SK-N-SH (cell line): ENCODE data around the gene SLC29A1. TPM values are rescaled to one million over a fixed set of nuclear protein-coding genes. Genes with fewer than 3 reads are reported as not detected.
A peak's percentile ranks its signal among the peaks of the same experiment; 100 is the strongest.

Experiments used
- CTCF ChIA-PET: fragments of 300-600, 350-600 bp; formaldehyde crosslinking; extraction: SDS; loops from one replicate; lab custom pipeline; 2021; lab: Yijun Ruan, JAX
- POLR2A ChIA-PET: fragments of 350-600 bp; sonication (Branson Sonifier 250); formaldehyde crosslinking; extraction: SDS; loops from one replicate; lab custom pipeline; 2020; ENCODE audit warnings: antibody characterized with exemption, inconsistent platforms; lab: Yijun Ruan, JAX
- DNase-seq: peaks from one replicate; pipeline ENCODE4 v3.0.0; 2012
- H2AFZ ChIP-seq: fragments of 200-600 bp; sonication (generic); 2 replicates; pipeline ENCODE4 v1.8.1; 2016; ENCODE audit warnings: antibody characterized with exemption, mild to moderate bottlenecking, low read depth
- H3F3A ChIP-seq: fragments of 200-600 bp; sonication (generic); replicated peaks from 2 replicates; pipeline ENCODE3; 2016; ENCODE audit warnings: antibody characterized with exemption, mild to moderate bottlenecking; ENCODE audit not compliant: insufficient read depth
- H3K27ac ChIP-seq, 2 experiments: fragments of 200-500 bp in 1 of 2; fragments of 200-600 bp in 1 of 2; sonication (Bioruptor generic) in 1 of 2; sonication (generic), shearing (Covaris generic) in 1 of 2; 2 replicates each; pipeline versions ENCODE4 v1.5.1 to v1.6.1; 2014 to 2016; ENCODE audit warnings: low read depth in 2 of 2, inconsistent platforms in 1 of 2, low read length in 1 of 2, mild to moderate bottlenecking in 1 of 2, mixed read lengths in 1 of 2
- H3K27me3 ChIP-seq: fragments of 200-600 bp; sonication (generic), shearing (Covaris generic); 2 replicates; pipeline ENCODE4 v1.6.1; 2016; ENCODE audit warnings: mixed run types; ENCODE audit not compliant: insufficient read depth
- H3K36me3 ChIP-seq, 2 experiments: fragments of 200-500 bp in 1 of 2; fragments of 200-600 bp in 1 of 2; sonication (Bioruptor generic) in 1 of 2; sonication (generic) in 1 of 2; replicated peaks in 1 of 2; 2 replicates each; pipeline versions ENCODE3 to v1.5.1; 2014 to 2016; ENCODE audit warnings: low read length in 1 of 2, mild to moderate bottlenecking in 1 of 2; ENCODE audit not compliant: insufficient read depth in 2 of 2, control insufficient read depth in 1 of 2
- H3K4me1 ChIP-seq, 2 experiments: fragments of 200-500 bp in 1 of 2; fragments of 200-600 bp in 1 of 2; sonication (Bioruptor generic) in 1 of 2; sonication (generic), shearing (Covaris generic) in 1 of 2; 2 replicates each; pipeline versions ENCODE4 v1.5.1 to v1.6.1; 2014 to 2016; ENCODE audit warnings: low read depth in 1 of 2, low read length in 1 of 2, mixed run types in 1 of 2; ENCODE audit not compliant: insufficient read depth in 2 of 2, control insufficient read depth in 1 of 2
- H3K4me2 ChIP-seq: fragments of 200-600 bp; sonication (generic), shearing (Covaris generic); 2 replicates; pipeline ENCODE4 v1.6.1; 2017; ENCODE audit warnings: mixed run types
- H3K4me3 ChIP-seq, 2 experiments: fragments of 200-500 bp in 1 of 2; fragments of 200-600 bp in 1 of 2; sonication (Bioruptor generic) in 1 of 2; sonication (generic), shearing (Covaris generic) in 1 of 2; 2 replicates each; pipeline versions ENCODE4 v1.5.1 to v1.8.1; 2014 to 2016; ENCODE audit warnings: low read depth in 2 of 2, inconsistent platforms in 1 of 2, low read length in 1 of 2, mild to moderate bottlenecking in 1 of 2, mixed read lengths in 1 of 2, moderate library complexity in 1 of 2
- H3K79me2 ChIP-seq: fragments of 200-600 bp; sonication (generic); 2 replicates; pipeline ENCODE4 v1.8.1; 2017; ENCODE audit warnings: mild to moderate bottlenecking; ENCODE audit not compliant: insufficient read depth
- H3K9ac ChIP-seq: fragments of 200-600 bp; sonication (generic); 2 replicates; pipeline ENCODE4 v1.6.1; 2017; ENCODE audit warnings: mixed run types
- H3K9me2 ChIP-seq: fragments of 200-600 bp; sonication (generic); 2 replicates; pipeline ENCODE4 v1.6.1; 2017; ENCODE audit warnings: mixed run types
- H3K9me3 ChIP-seq: fragments of 200-600 bp; sonication (generic); 2 replicates; pipeline ENCODE4 v1.6.1; 2017; ENCODE audit warnings: mixed run types, mild to moderate bottlenecking, moderate library complexity
- H4K20me1 ChIP-seq: fragments of 200-600 bp; sonication (generic); 2 replicates; pipeline ENCODE4 v1.6.1; 2017; ENCODE audit warnings: mild to moderate bottlenecking, mixed run types; ENCODE audit not compliant: insufficient read depth
- EZH2phosphoT487 ChIP-seq: fragments of 200-600 bp; sonication (generic); IDR thresholded peaks from 2 replicates; pipeline ENCODE4 v1.6.1; 2017; ENCODE audit warnings: low read depth, mixed run types, mild to moderate bottlenecking, antibody characterized with exemption, moderate library complexity, borderline replicate concordance
- FOSL2 ChIP-seq: IDR thresholded peaks from 2 replicates; pipeline ENCODE4 v1.4.0; 2012; ENCODE audit warnings: low read depth, mild to moderate bottlenecking, moderate library complexity, borderline replicate concordance
- FOXM1 ChIP-seq: IDR thresholded peaks from 2 replicates; pipeline ENCODE4 v1.4.0; 2012; ENCODE audit warnings: low read depth, mild to moderate bottlenecking
- GABPA ChIP-seq: IDR thresholded peaks from 2 replicates; pipeline ENCODE4 v1.4.0; 2012; ENCODE audit warnings: low read depth, mild to moderate bottlenecking
- GATA2 ChIP-seq: sonication (generic); formaldehyde crosslinking; IDR thresholded peaks from 2 replicates; pipeline ENCODE4 v1.5.0; 2020; ENCODE audit warnings: mild to moderate bottlenecking, missing genetic modification reagents
- JUND ChIP-seq: IDR thresholded peaks from 2 replicates; pipeline ENCODE4 v1.4.0; 2012
- NFIC ChIP-seq: IDR thresholded peaks from 2 replicates; pipeline ENCODE4 v1.4.0; 2012; ENCODE audit warnings: borderline replicate concordance
- NRF1 ChIP-seq: IDR thresholded peaks from 2 replicates; pipeline ENCODE4 v1.6.1; 2012; ENCODE audit warnings: low read depth, mild to moderate bottlenecking, low read length
- RCOR1 ChIP-seq: fragments of 150-350 bp; IDR thresholded peaks from 2 replicates; pipeline ENCODE4 v1.6.1; 2017; ENCODE audit warnings: antibody characterized with exemption, low read length
- REST ChIP-seq: IDR thresholded peaks from 2 replicates; pipeline ENCODE4 v1.6.1; 2012; ENCODE audit warnings: mild to moderate bottlenecking, low read depth, low read length, moderate library complexity
- SIN3A ChIP-seq: IDR thresholded peaks from 2 replicates; pipeline ENCODE4 v1.6.1; 2012; ENCODE audit warnings: low read depth, mild to moderate bottlenecking, low read length, moderate library complexity, borderline replicate concordance
- SMC3 ChIP-seq: IDR thresholded peaks from 2 replicates; pipeline ENCODE4 v1.6.1; 2012; ENCODE audit warnings: low read depth, low read length, improper control_type of control experiment
- TCF12 ChIP-seq: IDR thresholded peaks from 2 replicates; pipeline ENCODE4 v1.4.0; 2012
- TEAD4 ChIP-seq: IDR thresholded peaks from 2 replicates; pipeline ENCODE4 v1.4.0; 2012; ENCODE audit warnings: mild to moderate bottlenecking, borderline replicate concordance; ENCODE audit not compliant: insufficient read depth
- USF1 ChIP-seq: IDR thresholded peaks from 2 replicates; pipeline ENCODE4 v1.4.0; 2012; ENCODE audit warnings: low read depth, borderline replicate concordance
- YY1 ChIP-seq: IDR thresholded peaks from 2 replicates; pipeline ENCODE4 v1.4.0; 2012; ENCODE audit warnings: low read depth, mild to moderate bottlenecking
- WGBS: methylation state at CpG from one replicate; pipeline ENCODE4 v1.1.6; 2017; ENCODE audit warnings: low lambda C conversion rate; 5-methylcytosine and 5-hydroxymethylcytosine counted together
- polyA plus RNA-seq, 3 experiments: library from polyadenylated mRNA; depleted of rRNA; stranded (reverse); fragments of >200 nt; gene quantifications; 2 replicates each; pipeline ENCODE4 v1.2.3, GENCODE V29; 2012
- TF ChIP-seq, protein P1 (sequence below): IDR thresholded peaks from 2 replicates; pipeline ENCODE4; 2012

The SLC29A1 gene
- polyA plus RNA-seq, 1 of the 3 experiments (the other 2 are of a cell fraction), result 44.5 TPM

DNA sequence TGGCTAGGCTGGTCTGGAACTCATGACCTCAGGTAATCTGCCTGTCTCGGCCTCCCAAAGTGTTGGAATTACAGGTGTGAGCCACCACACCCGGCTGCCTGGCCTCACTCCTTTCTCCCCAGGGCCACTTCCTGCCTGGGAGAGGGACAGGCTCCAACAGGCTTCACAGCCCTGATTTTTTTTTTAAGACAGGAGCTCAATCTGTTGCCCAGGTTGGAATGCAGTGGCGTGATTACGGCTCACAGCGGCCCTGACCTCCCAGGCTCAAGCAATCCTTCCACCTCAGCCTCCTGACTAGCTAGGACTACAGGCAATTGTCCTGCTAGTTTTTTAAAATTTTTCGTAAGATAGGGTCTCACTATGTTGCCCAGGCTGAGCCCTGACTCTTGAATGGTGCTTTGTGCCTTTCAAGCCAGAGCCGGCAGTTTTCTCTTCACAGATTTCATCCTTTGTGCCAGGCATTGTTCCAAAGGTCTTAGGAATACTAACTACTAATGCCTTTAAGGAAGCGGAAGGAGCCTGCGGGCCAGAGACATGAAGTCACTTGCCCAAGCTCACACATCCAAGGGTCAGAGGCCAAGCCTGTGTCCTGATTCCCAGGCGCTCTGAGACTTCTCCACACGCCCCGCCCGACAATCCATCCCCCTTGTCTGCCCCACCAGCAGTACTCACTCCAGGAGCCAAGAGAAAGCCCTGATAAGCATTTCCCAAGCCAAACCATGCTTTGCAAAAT is 45.5 kb upstream of the SLC29A1 start (continued):
- TF ChIP-seq USF1, result no peak
- TF ChIP-seq, protein P1, sequence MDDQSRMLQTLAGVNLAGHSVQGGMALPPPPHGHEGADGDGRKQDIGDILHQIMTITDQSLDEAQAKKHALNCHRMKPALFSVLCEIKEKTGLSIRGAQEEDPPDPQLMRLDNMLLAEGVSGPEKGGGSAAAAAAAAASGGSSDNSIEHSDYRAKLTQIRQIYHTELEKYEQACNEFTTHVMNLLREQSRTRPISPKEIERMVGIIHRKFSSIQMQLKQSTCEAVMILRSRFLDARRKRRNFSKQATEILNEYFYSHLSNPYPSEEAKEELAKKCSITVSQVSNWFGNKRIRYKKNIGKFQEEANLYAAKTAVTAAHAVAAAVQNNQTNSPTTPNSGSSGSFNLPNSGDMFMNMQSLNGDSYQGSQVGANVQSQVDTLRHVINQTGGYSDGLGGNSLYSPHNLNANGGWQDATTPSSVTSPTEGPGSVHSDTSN, result no peak
- TF ChIP-seq GABPA, result no peak
- no peak for TF ChIP-seq SMC3
- TF ChIP-seq TCF12, result no peak

DNA sequence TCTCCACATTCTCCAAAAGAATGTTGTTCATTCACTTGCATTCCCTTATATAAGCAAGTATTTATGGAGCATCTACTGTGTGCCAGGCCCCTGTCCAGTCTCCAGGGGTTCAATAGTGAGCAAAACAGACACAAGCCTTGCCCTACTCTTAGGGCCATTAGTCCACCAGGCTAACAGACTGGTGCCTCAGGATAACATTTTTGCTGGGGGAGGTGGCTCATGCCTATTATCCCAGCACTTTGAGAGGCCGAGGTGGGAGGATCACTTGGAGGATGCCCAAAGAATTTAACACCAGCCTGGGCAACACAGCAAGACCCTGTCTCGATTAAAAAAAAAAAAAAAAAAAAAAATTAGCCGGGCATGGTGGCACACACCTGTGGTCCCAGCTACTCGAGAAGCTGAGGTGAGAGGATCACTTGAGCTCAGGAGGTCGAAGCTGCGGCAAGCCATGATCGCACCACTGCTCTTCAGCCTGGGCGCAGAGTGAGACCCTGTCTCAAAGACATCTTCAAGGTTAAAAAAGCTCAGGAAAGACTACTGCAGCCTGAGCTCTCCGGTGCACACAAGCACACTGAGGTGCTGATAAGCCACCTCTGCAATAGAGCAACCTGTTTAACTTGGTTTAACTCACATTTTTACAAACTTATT is 44.8 kb upstream of the SLC29A1 start:
- H3K27ac ChIP-seq, result no peak overlapping the region
- CTCF ChIA-PET, result interaction anchor here (1.3 to 1.7 kb wide), 2 partner anchors 14 to 59 kb away, joined by 3 to 4 read pairs; no protein-coding TSS in a partner anchor
- 94% methylated on average over 8 of the region's 9 CpGs for WGBS
- no peaks in the 10 kb centered on the region for H3K36me3 ChIP-seq
- no peak overlapping the region for H3K9ac ChIP-seq
- H3K9me3 ChIP-seq, result no peaks in the 10 kb centered on the region
- no peak overlapping the region for H3K4me2 ChIP-seq
- H3K9me2 ChIP-seq, result no peaks in the 10 kb centered on the region
- no peak for TF ChIP-seq YY1
- no peak for TF ChIP-seq RCOR1
- no peak for TF ChIP-seq GATA2 (CRISPR knock-in tag)
- no peak for TF ChIP-seq SIN3A
- TF ChIP-seq JUND, result no peak
- no peak for TF ChIP-seq NRF1
- no peak for TF ChIP-seq TEAD4
- TF ChIP-seq GABPA, result no peak
- TF ChIP-seq REST, result no peak
- TF ChIP-seq, protein P1, result no peak
- TF ChIP-seq FOXM1, result no peak
- TF ChIP-seq FOSL2, result no peak
- TF ChIP-seq NFIC, result no peak
- no peak for TF ChIP-seq EZH2phosphoT487
- no peak for TF ChIP-seq USF1
- H3K4me1 ChIP-seq, result no peaks in the 10 kb centered on the region; a peak in 1 of 4 replicates
- H2AFZ ChIP-seq, result 0 out of 2 replicates have a peak overlapping the region, but pooled peaks have one; percentile 9
- H3K4me3 ChIP-seq, result no peak overlapping the region
- peaks cover 14% of the 10 kb centered on the region for H3F3A ChIP-seq
- H4K20me1 ChIP-seq, result no peaks in the 10 kb centered on the region
- no peaks in the 10 kb centered on the region for H3K79me2 ChIP-seq
- H3K27me3 ChIP-seq, result no peaks in the 10 kb centered on the region
- DNase-seq, result no peak
- POLR2A ChIA-PET, result no interaction called here
